Endothelial cell (in vitro differentiated cells): ENCODE data around the gene SLC51B. TPM values are rescaled to one million over a fixed set of nuclear protein-coding genes. Genes with fewer than 3 reads are reported as not detected.

Experiments used
- DNase-seq: peaks from one replicate; pipeline ENCODE4 v3.0.0; 2021; ENCODE audit warnings: low spot score
- H3K27ac Mint-ChIP-seq: one replicate; pipeline ENCODE4 v1.8.0; 2021; ENCODE audit warnings: mixed read lengths, inconsistent platforms; ENCODE audit not compliant: unreplicated experiment
- H3K27me3 Mint-ChIP-seq: one replicate; pipeline ENCODE4 v1.8.0; 2021; ENCODE audit warnings: mild to moderate bottlenecking, moderate library complexity, mixed read lengths, inconsistent platforms; ENCODE audit not compliant: unreplicated experiment
- H3K36me3 Mint-ChIP-seq: one replicate; pipeline ENCODE4 v1.8.0; 2021; ENCODE audit warnings: mild to moderate bottlenecking, low read depth, mixed read lengths, inconsistent platforms; ENCODE audit not compliant: unreplicated experiment
- H3K4me1 Mint-ChIP-seq: one replicate; pipeline ENCODE4 v1.8.0; 2021; ENCODE audit warnings: mild to moderate bottlenecking, mixed read lengths, inconsistent platforms; ENCODE audit not compliant: unreplicated experiment
- H3K4me3 Mint-ChIP-seq: one replicate; pipeline ENCODE4 v1.8.0; 2021; ENCODE audit warnings: mild to moderate bottlenecking, mixed read lengths, inconsistent platforms; ENCODE audit not compliant: unreplicated experiment
- H3K9me3 Mint-ChIP-seq: one replicate; pipeline ENCODE4 v1.8.0; 2021; ENCODE audit warnings: mixed read lengths, inconsistent platforms; ENCODE audit not compliant: unreplicated experiment
- total RNA-seq: library from RNA; stranded (reverse); fragmentation: NEBNext Ultra II Directional; extraction: Animal tissue kit (Norgen Biotek cat#: 25700); gene quantifications from one replicate; pipeline ENCODE4 v1.2.1, GENCODE V29; 2021; ENCODE audit not compliant: unreplicated experiment
- TF ChIP-seq, protein P1 (sequence below): fragments of 200-600 bp; sonication (generic); IDR thresholded peaks from one replicate; pipeline ENCODE4 v1.5.0; 2021; ENCODE audit warnings: antibody characterized with exemption; ENCODE audit not compliant: unreplicated experiment

Gene SLC51B
- total RNA-seq, 1 donor from 2014 or later, result not detected

DNA sequence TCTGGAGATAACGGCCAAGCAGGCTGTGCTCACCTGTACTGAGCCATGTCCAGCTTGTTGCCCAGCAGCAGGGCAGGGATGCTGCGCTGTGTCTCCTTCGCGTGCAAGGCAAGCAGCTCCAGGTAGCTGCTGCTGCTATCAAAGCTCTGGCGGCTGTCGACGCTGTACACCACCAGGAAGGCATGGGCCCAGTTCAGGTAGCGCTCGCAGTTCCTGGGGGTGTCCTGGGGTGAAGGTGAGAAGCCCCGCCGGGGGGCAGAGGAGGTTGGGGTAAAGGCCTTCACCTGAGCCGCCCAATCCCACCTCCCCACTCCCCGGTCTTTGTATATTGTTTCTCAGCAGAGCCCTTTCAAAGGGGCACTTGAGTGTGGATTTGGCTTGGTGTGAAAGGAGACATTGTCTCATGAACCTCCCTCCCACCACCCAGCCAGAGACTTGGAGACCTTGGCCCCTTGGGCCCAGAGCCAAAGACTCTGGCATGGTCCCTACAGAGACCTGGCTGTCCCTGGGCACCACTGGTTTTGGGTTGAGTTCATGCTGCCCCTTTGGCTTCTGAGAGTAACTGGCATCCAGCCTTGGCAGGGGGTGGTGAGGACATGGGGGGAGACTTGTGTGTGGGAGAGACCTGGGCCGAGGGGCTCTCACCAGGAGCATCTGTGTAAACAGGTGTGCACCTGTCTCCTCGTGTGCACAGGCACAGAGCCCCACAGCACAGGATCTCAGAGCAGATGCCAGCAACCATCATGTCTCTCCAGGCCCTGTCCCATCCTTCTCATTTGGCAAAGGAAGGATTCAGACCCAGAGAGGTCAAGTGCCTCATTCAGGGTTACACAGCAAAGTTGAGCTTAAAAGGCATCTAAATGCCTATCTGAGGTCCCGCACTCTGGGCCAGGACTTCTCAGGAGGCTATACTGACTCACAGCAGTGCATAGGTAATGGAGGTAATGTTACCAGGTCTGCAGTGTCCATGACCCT, 13.5 kb downstream of the SLC51B start:
- H3K27me3 Mint-ChIP-seq, result peaks cover 3% of the 10 kb centered on the region
- no peaks in the 10 kb centered on the region for H3K9me3 Mint-ChIP-seq
- DNase-seq, result no peak
- H3K4me3 Mint-ChIP-seq, result no peak overlapping the region
- no peak overlapping the region for H3K27ac Mint-ChIP-seq
- no peaks in the 10 kb centered on the region for H3K36me3 Mint-ChIP-seq
- TF ChIP-seq, protein P1, sequence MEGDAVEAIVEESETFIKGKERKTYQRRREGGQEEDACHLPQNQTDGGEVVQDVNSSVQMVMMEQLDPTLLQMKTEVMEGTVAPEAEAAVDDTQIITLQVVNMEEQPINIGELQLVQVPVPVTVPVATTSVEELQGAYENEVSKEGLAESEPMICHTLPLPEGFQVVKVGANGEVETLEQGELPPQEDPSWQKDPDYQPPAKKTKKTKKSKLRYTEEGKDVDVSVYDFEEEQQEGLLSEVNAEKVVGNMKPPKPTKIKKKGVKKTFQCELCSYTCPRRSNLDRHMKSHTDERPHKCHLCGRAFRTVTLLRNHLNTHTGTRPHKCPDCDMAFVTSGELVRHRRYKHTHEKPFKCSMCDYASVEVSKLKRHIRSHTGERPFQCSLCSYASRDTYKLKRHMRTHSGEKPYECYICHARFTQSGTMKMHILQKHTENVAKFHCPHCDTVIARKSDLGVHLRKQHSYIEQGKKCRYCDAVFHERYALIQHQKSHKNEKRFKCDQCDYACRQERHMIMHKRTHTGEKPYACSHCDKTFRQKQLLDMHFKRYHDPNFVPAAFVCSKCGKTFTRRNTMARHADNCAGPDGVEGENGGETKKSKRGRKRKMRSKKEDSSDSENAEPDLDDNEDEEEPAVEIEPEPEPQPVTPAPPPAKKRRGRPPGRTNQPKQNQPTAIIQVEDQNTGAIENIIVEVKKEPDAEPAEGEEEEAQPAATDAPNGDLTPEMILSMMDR, result no peak
- no peaks in the 10 kb centered on the region for H3K4me1 Mint-ChIP-seq

DNA sequence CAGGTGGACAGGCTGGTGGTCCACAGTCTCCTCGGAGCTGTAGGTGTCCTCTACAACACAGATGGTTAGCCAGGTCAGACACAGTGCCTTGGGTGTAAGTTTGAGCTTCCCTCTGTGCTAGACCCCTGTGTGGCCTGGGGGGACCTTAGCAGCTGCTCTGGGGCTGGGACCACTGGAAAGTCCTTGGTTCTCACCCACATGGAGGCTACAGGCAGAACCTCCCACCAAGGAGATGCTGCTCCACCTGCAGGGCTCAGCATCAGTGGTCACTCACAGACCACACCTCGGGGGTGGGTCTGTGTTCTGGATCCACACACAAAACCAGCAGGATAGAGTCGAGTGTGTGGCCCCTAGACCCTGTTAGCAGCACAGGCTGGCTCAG, 14.2 kb downstream of the SLC51B start:
- H3K4me3 Mint-ChIP-seq, result no peak overlapping the region
- H3K9me3 Mint-ChIP-seq, result no peaks in the 10 kb centered on the region
- TF ChIP-seq, protein P1, result no peak
- H3K4me1 Mint-ChIP-seq, result no peaks in the 10 kb centered on the region
- DNase-seq, result no peak
- H3K27me3 Mint-ChIP-seq, result peaks cover 3% of the 10 kb centered on the region
- H3K27ac Mint-ChIP-seq, result no peak overlapping the region
- H3K36me3 Mint-ChIP-seq, result no peaks in the 10 kb centered on the region

DNA sequence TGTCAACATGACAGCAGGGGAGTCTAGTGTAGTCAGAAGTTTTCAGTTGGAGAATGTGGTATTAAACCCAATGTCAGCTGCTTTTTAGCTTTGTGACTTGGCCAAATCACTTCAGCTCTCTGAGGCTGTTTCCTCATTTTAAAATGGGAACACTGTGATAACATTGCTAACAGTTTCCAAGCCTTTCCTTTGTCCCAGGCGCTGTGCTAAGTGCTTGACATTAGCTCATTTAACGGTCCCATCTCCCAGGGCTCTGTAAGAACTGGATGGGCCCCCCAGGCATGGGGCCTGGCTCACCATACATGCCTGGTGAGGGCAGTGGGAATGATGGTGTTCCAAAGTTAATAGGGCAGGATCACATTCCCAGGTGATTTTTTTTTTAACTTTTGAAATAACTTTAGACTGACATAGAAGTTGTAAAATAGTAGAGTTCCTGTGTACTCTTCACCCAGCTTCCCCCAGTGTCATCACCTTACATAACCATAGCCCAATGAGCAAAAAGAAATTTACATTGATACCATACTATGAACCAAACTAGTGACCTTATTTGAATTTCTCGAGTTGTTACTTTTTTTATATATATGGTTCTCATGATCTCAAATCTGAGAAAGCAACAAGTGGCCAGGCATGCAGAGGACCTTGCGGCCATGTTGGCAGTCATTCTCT, 14.9 kb downstream of the SLC51B start:
- no peaks in the 10 kb centered on the region for H3K9me3 Mint-ChIP-seq
- no peaks in the 10 kb centered on the region for H3K4me1 Mint-ChIP-seq
- no peak overlapping the region for H3K4me3 Mint-ChIP-seq
- no peaks in the 10 kb centered on the region for H3K36me3 Mint-ChIP-seq
- DNase-seq, result no peak
- TF ChIP-seq, protein P1, result no peak
- H3K27ac Mint-ChIP-seq, result no peak overlapping the region
- H3K27me3 Mint-ChIP-seq, result peaks cover 3% of the 10 kb centered on the region

DNA sequence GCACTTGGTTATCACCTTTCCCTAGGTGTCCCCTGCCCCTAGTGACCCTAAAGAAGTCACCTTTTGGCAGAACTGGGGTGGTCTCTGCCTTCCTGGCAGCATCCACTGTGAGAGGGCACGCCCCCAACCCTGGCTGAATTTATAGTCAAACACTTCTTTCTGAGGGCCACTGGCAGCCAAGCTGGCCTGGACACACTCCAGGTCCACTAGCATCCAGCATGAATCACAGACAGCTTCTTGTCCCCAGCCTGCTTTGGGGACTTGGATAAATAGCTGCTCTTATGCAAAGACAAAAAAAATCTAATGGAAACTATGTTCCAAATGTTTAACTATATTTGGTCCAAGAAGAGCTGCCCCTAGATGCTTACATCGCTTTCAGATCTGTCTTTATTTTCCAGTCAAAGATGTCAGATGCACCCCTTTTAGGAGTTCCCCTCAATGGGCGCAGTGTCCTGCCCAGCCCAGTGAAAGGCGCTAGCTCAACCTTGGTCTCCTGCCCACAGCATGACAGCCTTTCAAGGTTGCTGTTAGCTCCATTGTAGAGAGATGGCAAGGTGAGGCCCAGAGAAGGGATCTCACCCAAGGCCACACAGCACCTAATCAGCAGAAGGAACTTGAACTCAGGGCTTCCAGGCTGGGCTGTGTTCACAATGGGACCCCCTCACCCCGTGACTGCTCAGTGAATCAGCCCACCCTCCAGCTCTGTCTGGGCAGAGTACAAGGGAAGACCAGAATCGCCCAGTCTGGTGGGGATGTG, 15.6 kb downstream of the SLC51B start:
- TF ChIP-seq, protein P1, result no peak
- no peaks in the 10 kb centered on the region for H3K9me3 Mint-ChIP-seq
- H3K27ac Mint-ChIP-seq, result no peak overlapping the region
- H3K4me3 Mint-ChIP-seq, result no peak overlapping the region
- H3K4me1 Mint-ChIP-seq, result no peaks in the 10 kb centered on the region
- H3K27me3 Mint-ChIP-seq, result peaks cover under 1% of the 10 kb centered on the region
- no peak for DNase-seq
- H3K36me3 Mint-ChIP-seq, result no peaks in the 10 kb centered on the region
